Spinal cord (tissue), 10 donors: ENCODE measurements around the gene A1CF. TPM values are rescaled to one million over a fixed set of nuclear protein-coding genes. Genes with fewer than 3 reads are reported as not detected.
"Not testable (repeated sequence)": the region's sequence is repeated elsewhere in the genome, so short reads cannot be mapped to it uniquely, and the experiment has no call there.

Experiments used
- DNase-seq, 6 donors: peaks; one replicate each; pipeline versions ENCODE4 v3.0.0 to v3.0.0-alpha.2; 2013 to 2015; ENCODE audit warnings: low spot score in 6 of 6, low read depth in 4 of 6
- H3K27ac ChIP-seq: one replicate; pipeline ENCODE4 v1.5.1; 2013; ENCODE audit warnings: low read depth, low read length, control low read depth
- H3K27me3 ChIP-seq: one replicate; pipeline ENCODE4 v1.6.1; 2013; ENCODE audit warnings: low read length; ENCODE audit not compliant: control insufficient read depth, insufficient read depth
- H3K36me3 ChIP-seq: one replicate; pipeline ENCODE4 v1.6.1; 2013; ENCODE audit warnings: low read length; ENCODE audit not compliant: control insufficient read depth, insufficient read depth
- H3K4me1 ChIP-seq: one replicate; pipeline ENCODE4 v1.6.1; 2013; ENCODE audit warnings: low read length; ENCODE audit not compliant: control insufficient read depth, insufficient read depth
- H3K4me3 ChIP-seq: one replicate; pipeline ENCODE4 v1.5.1; 2013; ENCODE audit warnings: low read depth, low read length, control low read depth
- H3K9me3 ChIP-seq: one replicate; pipeline ENCODE4 v1.6.1; 2013; ENCODE audit warnings: low read length; ENCODE audit not compliant: control insufficient read depth, insufficient read depth
- WGBS: methylation state at CpG from one replicate; pipeline ENCODE4 v1.1.5; 2013; ENCODE audit warnings: missing lambda C conversion rate; ENCODE audit not compliant: insufficient coverage; 5-methylcytosine and 5-hydroxymethylcytosine counted together
- polyA plus RNA-seq, 2 donors: library from polyadenylated mRNA; unstranded; fragments of 120-200 nt; gene quantifications; one replicate each; pipeline ENCODE4 v1.2.1, GENCODE V29; 2013; ENCODE audit not compliant: insufficient read length in 2 of 2
- total RNA-seq, 2 donors: library from RNA; depleted of rRNA in 1 of 2; stranded (reverse); fragments of 120-200 nt in 1 of 2; fragments of >200 nt in 1 of 2; gene quantifications; one replicate each; pipeline versions ENCODE4 v1.2.3 to v1.2.4, GENCODE V29; 2013 to 2014
- donor health status: healthy.

A1CF gene
- total and polyA plus RNA-seq, 4 donors = 0.06 TPM; not detected in 3

- no CpG with 5 or more reads among the region's 3 CpGs for WGBS
- not testable (repeated sequence) for H3K36me3 ChIP-seq, H3K27me3 ChIP-seq, H3K4me3 ChIP-seq, DNase-seq, H3K4me1 ChIP-seq, H3K9me3 ChIP-seq, H3K27ac ChIP-seq
Observed at GRCh38 chr10:50772042-50772441, 113.4 kb downstream of the A1CF start.

GRCh38 chr10:50766774-50767513, 118.5 kb downstream of the A1CF start:
- H3K9me3 ChIP-seq, H3K27ac ChIP-seq, DNase-seq, H3K27me3 ChIP-seq, H3K4me3 ChIP-seq, H3K4me1 ChIP-seq, H3K36me3 ChIP-seq: not testable (repeated sequence)
- no CpG with 5 or more reads among the region's 5 CpGs for WGBS

Other genes with a start within 250 kb of the A1CF start
- gene ASAH2B, start 145.7 kb downstream of the A1CF start, total RNA-seq = 1 to 10 TPM; 4.6 to 8.9 TPM
- 10 to 100 TPM; 10.6 to 14.2 TPM for gene ASAH2B, start 145.7 kb downstream of the A1CF start, polyA plus RNA-seq
- 10 to 100 TPM; 18.8 to 38.1 TPM for gene PRKG1, start 188.9 kb upstream of the A1CF start, total RNA-seq
- gene PRKG1, start 188.9 kb upstream of the A1CF start, polyA plus RNA-seq = 10 to 100 TPM in 1 of 2 donors, 1 to 10 TPM in 1; 6.8 to 11.9 TPM